GM21619 (cell line): ENCODE measurements around the gene ARL15.

Experiments used
- ATAC-seq: cut with Tn5 transposase; IDR thresholded peaks from one replicate; pipeline ENCODE4 v1.9.1; 2021; ENCODE audit not compliant: unreplicated experiment

ARL15 gene

DNA sequence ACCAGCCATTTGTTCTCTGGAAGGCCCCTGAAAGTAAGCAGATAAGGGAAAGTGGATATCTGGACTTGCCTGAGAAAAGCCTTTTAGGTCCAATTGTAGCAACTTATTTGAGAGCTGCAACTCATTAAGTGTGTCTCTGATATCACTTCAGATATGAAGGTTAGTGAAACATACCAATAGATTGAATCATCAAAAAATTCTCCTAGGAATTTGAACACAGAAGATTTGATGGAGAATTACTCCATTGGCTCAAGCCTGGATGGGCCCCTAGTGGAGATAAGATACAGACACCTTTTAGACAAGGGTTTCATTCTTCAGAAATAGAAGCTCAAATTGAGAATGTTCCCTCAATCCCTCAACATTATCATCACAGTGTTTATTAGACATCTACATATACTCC is 393.3 kb downstream of the ARL15 start:
- ATAC-seq, result no peak

DNA sequence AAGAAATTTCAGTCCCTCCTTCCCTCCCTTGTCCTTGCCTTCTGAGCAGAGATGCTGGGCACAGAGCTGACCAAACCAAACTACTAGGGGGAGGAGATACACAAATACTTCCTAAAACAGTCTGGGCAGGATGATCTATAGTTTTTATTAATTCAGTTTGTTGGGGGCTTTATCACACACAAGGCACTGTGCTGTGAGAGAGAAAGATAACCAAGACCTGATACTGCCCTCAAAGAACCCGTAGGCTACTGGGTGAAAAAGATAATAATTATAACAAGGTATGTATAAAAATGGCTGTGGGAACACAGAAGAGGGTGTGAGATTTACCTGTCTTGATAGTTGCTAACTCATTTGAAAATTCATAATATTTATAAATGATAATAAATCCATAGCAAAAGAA is 395.3 kb downstream of the ARL15 start:
- ATAC-seq, result no peak

DNA sequence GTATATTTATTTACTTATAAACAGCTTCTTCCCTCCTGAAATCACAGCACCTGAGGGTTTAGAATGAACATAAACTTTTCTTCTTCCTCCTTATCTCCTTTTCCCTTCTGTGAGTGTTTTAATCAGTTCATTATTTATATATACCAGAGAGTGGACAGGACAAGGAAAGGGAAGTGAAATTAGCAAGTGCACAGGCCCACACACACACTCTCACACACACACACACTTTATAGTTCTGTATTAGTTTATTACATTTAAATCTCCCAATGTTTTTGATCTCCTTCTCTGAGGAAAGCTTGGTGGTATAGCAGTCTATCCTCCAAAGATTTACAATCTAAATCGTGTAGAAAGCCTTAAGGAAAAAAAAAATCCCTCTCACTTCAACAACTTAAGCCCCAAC is 396.4 kb downstream of the ARL15 start:
- ATAC-seq, result no peak

DNA sequence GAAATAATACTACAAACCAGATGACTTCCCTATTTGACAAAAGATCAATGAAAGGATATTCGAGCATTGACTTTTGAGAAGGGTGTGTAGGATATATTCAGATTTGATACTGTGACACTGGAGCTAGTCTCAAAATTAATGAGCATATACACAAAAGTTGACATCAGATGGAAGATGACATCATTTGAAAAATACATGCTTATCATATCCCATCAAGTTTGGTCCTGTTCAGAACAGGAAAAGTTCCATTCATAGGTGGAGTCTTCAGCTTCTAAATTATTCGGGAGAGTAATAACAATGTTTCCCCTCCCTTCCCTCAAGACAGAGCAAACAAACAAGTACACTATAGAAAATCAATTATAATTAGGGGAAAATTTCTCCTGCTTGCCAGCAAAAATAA is 401.6 kb downstream of the ARL15 start:
- ATAC-seq, result no peak

DNA sequence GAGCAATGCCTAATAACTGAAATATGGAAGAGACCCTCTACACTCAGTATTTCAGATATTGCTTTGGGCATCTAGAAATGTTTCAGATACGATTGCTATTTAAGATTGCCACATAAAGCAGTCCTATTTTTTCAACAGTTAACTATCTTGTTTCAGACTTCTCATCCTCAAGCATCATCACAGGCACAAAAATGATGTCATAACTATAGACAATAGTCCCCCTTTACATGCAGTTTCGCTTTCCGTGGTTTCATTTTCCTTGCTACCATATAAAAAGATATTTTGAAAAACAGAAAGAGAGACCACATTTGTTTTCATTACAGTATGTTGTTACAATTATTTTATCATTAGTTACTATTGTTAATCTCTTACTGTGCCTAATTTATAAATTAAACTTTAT is 402.5 kb downstream of the ARL15 start:
- no peak for ATAC-seq

DNA sequence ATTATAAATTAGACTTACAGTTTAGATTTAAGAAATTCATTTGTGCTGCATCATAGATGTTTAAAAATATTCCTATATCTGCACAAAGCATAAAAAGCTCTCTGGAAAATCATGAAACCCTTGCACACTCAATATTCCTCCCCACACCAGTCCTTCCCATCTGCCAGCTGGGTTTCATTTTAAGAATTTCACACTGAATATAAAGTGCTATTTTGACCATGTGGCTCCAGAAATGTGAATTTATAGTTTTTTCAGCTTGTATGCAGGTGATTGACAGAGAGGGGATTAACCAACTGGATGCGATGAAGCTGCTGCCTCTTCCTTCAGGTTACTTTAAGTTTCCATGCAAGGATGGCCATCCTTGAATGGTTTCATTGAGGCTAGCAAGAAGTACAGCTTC is 403.6 kb downstream of the ARL15 start:
- no peak for ATAC-seq

DNA sequence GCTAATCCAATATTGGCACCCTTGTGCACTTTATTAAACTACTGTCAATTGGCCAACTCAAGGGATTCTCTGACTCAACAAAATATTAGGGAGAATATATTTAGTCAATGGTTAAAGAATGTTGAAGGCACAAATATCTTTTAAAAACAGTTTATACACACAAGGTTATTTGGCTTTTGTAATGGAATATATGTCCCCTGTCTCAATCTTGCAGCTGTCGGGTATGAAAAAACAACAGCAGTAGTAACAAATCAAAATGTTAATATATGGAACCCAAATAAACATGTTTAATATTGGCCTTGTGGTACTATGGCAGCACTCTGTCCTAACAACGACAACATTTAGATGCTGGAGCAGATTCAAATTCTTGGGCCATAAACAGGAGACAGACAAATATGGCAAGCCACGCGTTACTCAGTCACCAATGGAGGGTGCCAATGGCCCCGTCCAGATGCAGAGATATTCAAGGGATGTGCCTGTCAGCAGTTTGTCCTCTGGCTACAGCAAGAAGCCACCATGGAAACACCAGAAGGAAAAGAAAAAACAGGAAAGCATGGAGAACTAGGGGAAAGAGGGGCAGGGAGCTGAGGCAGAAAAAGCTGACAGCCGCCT is 408.0 kb downstream of the ARL15 start:
- ATAC-seq, result no peak

DNA sequence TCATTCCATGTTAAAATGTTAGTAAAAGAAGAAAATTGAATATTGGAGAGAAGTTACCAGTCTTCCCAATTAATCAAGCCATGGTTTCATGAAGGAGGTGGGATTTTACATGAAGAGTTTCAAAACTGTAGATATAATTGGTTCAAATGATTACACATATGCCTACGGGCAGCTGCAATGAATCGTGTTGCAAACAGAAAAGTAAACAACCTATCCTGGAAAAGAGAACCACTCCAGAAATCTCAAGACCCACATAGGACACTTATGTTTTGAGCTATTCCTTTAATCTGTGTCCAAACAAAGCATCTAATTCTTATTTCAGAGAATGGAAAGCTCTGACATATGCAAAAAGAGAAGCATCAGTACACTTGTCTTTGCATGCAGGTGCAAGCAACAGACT is 409.7 kb downstream of the ARL15 start:
- ATAC-seq, result no peak

DNA sequence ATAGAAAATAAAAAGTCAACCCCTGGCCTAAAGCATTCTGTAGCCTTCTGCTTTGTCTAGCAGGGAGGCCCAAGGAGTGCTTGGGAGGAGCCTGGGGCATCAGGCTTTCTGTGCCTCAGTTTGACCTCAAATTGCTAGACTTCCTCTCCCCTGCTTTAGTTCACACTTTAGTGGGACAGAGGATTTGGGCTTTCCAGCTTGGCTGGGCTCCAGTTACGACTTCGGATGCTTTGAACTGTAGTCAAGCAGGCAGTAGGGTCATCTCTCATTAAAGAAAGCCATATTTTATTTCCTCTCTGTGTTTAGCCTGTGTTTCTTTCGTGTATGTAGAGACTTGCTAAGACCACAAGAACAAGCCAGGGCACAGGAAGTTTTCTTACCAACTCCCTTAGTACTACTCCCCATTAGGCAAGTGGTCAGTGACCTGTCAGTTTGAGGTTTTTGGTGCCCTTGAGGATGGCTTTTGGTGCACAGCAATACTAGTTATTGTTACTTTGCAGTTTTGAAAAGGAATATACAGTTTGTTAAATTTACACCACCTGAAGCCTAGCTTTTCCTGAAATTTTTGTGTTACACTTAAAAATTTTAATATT is 415.2 kb downstream of the ARL15 start:
- no peak for ATAC-seq

DNA sequence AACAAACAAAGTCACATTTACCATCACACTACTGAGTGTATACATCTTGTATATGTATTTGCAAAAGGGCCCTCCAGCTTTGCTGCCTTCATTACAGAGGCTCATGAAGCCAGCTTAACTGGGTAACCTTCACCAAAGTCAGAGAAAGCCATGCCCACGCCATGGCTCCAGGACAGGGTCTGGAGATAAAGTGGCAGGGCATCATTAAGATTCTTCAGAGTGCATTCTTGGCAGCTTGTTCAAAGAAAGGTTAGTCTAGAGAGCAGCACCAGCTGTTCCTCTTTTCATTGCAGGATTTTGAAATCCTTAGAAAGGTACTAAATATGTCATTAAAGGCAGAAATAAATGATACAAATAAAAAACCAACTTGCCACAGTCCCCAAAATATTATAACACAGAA is 416.7 kb downstream of the ARL15 start:
- ATAC-seq, result no peak

DNA sequence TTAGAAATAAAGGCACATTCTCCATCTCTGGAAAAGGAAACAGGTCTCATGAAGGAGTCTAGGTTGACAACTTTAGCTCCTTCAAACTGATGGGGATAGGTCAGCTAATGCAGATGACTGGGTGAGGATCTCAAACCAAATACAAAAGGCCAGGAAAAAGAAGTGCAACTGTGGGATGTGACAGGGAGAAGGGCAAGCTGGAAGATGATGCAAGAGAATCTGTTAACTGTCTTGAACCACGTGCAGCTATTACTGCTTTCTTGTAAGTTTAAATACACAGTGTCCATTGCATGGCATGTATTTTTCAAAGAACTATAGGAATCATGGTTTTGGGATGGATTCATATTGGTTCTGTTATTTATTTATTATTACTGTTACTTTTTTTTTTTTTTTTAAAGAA is 418.1 kb downstream of the ARL15 start:
- ATAC-seq, result no peak

DNA sequence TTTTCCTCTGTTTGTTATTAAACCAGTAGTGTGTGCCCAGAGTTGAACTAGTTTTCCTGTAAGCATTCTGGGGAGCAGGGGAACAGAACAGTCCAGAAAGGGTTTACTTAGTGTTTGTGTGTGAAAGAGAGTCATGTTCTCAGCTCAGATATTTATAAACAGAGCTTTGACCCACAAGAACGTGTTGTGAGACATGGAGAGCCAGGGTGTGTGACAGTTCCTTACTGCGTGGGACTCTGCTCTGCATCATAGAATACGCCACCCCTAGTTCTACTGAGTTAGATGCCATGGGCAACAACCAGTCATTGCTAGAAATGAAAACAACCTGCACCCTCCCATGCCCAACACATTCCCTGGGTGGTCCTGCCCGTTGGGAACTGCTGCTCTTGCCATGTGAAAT is 419.2 kb downstream of the ARL15 start:
- ATAC-seq, result no peak

DNA sequence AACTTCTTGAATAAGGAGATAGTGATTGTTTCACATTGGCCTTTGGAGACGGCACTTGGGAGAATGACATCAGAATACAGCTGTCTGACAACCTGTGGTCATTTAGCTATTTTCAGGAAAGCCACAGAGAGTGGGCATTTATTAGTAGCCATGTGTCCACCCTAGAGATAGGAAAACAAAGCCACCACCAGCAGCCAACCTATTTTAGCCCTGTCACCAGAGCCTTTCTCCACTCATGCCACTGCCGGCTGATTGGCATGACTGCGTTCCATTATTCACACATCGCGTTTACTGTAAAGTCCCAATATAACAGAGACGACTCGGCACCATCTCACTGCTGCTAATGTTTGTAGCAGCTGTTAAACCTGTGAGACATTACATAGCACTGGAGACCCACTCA is 419.9 kb downstream of the ARL15 start:
- no peak for ATAC-seq

DNA sequence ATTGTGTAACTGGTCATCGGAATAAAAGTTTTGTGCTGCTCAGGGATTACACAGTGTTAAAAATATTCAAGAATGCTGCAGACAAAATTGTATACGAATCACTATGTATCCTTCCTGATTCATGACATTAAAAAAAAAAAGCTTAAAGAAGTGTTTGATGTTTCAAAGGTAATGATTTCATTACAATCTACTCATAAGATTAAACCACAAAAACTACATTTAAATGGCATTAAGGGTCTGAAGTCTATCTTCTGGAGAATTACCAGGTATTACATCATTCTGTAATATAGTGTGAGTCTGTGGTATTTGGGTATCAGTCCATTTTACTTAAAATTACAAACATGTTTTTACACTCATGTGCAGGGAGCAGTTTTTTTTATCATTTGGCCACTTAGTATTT is 425.5 kb downstream of the ARL15 start:
- no peak for ATAC-seq

DNA sequence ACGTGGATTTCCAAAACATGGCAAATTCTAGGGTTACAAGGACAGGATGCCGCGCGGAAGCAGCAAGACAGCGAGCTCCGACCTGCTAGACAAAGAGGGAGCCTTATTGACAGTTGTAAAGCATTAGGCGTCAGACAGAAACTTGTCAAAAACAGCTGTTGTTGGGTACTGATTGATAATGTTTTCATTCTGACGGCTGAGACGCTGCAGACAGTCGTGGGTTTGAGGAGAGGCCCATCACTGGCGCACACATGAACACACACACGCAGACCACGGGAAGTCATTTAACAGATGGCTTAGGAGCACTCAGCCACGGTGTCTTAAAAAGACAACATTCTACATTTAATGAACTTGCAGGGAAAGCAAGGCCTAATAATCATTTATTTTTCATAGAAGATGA is 426.0 kb downstream of the ARL15 start:
- ATAC-seq, result no peak

DNA sequence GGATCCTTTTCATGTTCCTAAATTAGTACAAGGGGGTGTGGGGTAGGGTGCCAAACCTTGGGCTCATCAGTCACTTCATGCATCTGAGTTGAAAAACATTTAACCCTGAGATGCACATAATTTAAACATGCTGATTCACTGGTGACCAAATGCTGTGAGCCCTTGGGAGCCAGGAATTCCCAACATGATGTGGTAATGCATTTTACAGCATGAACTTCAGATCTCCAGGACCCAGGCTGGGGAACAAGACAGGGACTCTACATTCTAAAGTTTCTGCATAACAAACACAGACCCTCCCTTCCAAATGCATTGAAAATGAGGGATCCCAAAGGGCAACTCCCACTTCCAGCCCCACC is 427.7 kb downstream of the ARL15 start:
- no peak for ATAC-seq

DNA sequence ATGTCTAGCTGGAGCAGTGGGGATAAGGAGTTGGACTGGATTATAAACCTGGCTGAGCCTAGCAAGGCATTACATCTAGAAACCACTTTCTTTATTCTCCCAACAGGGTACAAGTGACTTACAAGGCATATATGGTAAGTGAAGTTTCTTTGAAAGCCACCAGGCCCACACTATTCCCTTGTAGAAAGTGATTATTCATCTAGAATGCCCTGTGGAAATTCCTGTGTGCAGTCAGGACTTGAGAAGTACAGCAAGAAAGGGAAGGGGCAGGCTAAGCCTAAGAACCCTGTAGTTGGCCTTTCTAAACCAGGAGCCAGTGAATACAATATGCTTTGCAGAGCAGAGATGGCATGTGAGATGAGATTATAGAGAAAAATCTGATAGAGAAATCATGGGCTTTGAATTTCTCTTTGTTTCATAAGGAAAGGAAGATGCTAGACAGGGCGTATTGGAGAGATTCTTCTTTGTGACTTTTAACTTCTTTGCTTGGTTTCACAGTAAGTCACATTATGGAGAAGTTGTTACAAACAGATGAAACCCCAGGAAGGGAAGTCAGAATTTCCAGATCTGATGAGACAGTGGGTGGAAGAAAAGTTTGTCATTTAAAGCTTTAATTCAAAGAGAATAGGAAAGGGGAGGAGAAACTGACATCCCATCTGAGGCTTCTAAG is 428.2 kb downstream of the ARL15 start:
- ATAC-seq, result no peak

DNA sequence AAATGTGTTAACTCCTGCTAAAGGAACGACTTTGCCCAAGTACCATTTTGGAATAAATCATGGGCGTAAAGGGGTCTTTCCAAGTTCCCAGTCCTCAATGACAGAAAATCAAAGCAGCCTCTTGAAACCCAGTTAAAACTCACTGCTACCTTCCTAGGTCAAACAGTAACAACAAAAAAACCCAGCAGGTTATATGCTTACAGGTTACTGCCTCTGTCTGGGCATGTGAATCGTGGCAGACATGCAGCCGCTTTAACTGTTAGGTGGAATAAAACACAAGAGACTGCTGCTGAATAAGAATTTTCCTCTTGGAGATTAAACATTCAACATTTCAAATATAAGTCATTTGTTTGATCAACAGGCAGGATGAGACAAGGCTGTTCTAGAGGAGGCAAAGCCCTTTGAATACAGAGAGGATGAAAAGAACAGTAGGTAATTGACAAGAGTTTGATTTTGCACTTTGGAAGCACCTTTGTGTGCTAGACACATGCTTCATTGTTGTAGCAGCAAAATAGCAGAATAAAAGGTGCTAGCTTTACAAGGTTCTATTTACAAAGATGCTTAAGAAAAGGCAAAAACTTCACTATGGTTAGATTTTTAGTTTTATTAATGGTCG is 430.6 kb downstream of the ARL15 start:
- no peak for ATAC-seq

DNA sequence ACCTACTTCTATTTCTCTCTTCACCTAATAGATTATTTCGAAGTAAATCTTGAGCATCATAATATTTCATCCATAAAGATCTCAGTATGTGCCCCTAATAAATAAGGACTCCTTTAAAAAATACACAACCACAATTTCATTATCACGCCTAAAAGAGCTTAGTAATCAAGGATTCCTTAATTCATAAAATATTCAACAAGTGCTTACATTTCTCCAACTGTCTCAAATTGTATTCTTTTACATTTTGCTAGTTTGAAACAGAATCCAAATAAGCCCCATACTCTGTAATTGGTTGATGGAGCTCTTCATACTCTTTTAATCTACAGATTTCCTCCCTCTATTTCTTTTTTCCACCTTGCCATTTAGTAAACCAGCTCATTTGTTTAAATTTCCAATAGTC is 432.4 kb downstream of the ARL15 start:
- ATAC-seq, result no peak

DNA sequence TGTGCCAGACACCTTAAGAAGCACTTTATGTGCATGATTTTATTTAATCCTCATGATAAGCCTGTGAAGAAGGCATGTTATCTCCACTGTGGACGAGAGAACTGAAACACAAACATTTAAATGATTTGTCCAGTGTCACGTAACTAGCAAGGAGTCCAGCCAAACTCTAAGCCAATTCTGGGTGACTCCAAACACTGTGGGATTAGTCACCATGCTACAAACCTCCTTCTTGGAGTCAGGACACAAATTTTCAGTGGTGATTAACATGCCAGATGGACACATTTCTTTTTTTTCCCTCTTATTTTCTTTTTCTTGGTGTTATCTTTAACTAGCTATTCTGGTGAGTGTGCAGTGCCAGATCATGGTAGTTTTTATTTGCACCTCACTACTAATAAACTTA is 433.1 kb downstream of the ARL15 start:
- ATAC-seq, result no peak

DNA sequence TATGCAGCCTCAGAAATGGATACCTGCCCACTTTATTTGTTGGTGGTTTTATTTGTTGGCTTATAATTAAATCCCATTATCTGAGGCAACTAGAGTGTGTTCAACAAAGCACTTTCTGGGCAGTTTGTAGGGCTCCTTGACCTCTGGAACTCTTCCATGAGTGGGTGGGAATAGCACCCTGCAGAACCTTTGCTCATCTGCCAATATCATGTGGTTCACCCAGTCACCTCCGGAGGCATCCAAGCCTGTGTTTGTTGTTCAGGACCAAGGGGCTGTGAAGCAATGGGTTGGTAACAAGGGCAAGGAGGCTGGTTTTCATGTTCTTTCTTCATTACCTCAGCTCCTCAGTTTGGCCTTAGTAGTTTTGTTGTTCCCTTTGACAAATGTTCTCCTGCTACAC is 436.0 kb downstream of the ARL15 start:
- ATAC-seq, result no peak

DNA sequence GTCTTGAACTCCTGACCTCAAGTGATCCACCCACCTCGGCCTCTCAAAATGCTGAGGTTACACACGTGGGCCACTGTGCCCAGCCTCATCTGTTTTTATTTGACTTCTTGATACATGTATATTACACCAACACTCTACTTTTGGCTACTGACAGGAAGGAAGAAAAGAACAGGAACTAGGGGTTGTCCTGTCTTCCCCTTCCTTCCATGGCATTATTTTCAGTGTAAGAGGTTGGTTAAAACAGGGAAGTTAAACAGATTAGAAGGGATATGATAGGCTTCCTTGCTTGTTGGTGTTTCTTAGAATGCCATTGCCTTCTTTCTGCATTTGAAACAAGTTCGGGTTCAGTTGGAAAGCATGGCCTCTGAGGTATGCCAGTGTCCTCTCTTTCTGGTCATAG is 437.1 kb downstream of the ARL15 start:
- ATAC-seq, result no peak

DNA sequence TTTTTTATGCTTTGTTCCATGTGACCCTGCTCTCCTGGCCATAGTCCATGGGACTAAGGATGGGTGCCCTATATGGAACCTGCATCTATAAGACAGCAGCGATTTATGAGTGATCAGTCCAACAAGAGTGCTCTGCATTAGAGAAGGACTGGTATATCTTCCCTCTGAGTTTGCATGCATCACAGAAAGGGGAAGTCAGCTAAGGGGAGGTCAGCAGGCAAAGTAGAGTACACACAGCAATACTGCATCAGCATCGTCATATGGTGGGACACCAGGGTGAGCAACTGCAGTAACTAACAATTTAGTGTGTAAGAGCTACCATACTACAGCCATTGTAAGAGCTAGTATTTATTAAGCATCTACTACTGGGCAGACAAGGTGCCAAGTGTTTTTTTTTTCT is 438.6 kb downstream of the ARL15 start:
- no peak for ATAC-seq
